WI38 (cell line): ENCODE measurements around the gene NT5C1A.

Source experiments
- H3K4me3 ChIP-seq: 2 replicates; pipeline ENCODE4 v1.5.1; 2011; ENCODE audit warnings: low read depth, mild to moderate bottlenecking, control low read depth, low read length
- CTCF ChIP-seq: IDR thresholded peaks from 2 replicates; pipeline ENCODE4 v1.5.1; 2012; ENCODE audit warnings: low read depth, mild to moderate bottlenecking, control low read depth, low read length

The NT5C1A gene

GRCh38 chr1:39640861-39641260 is 31.0 kb downstream of the NT5C1A start:
- H3K4me3 ChIP-seq, result no peak overlapping the region
- TF ChIP-seq CTCF, result no peak

DNA sequence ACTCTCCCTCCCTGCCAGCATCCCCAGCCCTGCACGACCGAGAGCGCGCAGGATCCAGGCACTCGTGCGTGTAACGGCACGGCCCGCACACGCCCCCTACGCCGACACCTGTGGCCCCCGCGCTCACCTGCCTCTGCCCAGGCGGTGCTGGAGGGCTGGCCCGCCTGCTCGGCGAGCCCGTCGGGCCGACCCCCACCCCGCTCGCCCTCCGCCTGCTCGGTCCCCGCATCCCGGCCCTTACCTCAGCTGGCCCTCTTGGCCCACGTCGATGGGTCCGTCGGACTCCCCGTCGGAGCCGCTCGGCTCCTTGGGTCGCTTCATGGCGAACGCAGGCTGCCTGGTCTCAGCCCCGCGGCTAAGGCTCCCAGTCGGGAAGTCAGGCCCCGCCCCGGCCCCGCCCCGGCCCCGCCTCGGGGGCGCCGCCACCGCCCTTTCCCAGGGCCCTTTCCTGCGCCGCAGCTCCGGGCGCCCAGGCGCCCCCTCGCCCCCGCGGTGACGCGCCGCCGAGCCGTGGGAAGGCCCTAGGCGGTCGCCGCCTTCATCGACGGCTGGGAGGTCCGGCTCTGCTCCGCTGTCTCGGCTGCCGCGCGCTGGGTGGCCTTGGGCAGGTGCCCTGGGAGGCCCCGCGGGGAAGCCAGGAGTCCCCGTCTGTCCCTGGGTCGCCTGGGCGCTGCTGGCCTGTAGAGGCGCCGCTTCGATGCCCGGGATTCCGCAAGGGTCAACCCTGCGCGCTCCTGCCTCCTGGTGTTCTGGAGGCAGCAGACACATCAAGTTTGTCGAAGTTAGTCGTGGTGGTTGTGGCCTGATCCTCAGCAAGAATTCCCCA is 32.4 kb downstream of the NT5C1A start, which contains the start of gene HEYL:
TSS of gene HEYL (minus strand) at position 339 of the 826 bp plus-strand sequence. CDS start at position 321, 18 bp downstream.
- 0 out of 2 replicates have a peak, but pooled peaks have one; percentile 6 for TF ChIP-seq CTCF
- H3K4me3 ChIP-seq, result peak within 1 kb of the TSS; percentile 27; the same call in 1 of the 2 replicates

- TF ChIP-seq CTCF, result no peak
- peak overlapping the region; percentile 27; the same call in 1 of the 2 replicates for H3K4me3 ChIP-seq
Observed at GRCh38 chr1:39638965-39639304, 33.0 kb downstream of the NT5C1A start.

- H3K4me3 ChIP-seq, result no peak overlapping the region
- TF ChIP-seq CTCF, result no peak
Observed at GRCh38 chr1:39637361-39637760, 34.5 kb downstream of the NT5C1A start.

DNA sequence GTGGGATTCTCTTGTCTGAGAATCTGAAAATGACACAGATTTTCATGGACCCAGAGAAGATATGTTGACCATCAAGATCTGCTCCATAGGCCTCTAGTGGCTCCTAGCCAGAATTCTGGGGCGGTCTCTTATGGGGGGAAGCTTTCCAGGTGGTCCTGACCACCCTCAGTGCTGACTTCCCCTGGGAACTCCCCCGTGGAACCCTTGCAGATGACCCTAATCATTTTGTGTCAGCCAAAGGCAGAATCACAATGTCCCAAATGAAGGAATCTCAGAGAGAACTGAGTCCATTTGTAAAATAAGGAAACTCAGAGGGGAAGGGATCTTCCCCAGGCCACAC is 36.1 kb downstream of the NT5C1A start:
- TF ChIP-seq CTCF, result no peak
- H3K4me3 ChIP-seq, result no peak overlapping the region

GRCh38 chr1:39635205-39635870 is 36.6 kb downstream of the NT5C1A start:
- H3K4me3 ChIP-seq, result no peak overlapping the region
- TF ChIP-seq CTCF, result no peak

DNA sequence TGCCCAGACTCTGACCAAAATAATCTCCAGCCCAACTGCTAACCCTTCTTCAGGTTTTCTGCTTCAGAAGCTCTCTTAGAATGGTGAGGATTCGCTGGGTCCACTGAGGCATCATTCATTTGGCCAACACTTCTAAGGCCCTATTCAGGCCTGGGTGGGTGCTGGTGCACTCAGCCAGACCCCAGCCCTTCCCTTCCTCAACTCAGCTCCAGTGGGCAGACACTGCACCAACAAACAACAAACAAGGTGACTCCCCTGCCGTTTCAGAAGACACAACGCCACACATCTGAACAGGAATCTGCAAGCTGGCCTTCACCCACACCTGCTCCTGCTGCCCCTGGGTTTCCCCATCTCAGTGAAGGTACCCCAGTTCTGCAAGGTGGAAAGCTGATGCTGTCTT is 38.5 kb downstream of the NT5C1A start:
- TF ChIP-seq CTCF, result no peak

More for the DNA sequence above, 38.5 kb downstream of the NT5C1A start:
- H3K4me3 ChIP-seq, result peak overlapping the region; percentile 39
